ENCODE results near the gene SKAP1.

DNA sequence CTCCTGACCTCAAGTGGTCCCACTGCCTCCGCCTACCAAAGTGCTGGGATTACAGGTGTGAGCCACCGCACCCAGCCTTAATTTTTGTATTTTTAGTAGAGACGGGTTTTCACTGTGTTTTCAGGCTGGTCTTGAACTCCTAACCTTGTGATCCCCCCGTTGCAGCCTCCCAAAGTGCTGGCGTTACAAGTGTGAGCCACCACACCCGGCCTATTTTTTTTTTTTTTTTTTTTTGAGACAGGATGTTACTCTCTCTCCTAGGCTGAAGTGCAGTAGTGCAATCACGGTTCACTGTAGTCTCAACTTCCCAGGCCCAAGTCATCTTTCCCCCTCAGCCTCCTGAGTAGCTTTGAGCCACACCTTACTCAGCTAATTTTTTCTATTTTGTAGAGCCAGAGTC, 325.6 kb downstream of the SKAP1 start:
- TF ChIP-seq, protein P1, sequence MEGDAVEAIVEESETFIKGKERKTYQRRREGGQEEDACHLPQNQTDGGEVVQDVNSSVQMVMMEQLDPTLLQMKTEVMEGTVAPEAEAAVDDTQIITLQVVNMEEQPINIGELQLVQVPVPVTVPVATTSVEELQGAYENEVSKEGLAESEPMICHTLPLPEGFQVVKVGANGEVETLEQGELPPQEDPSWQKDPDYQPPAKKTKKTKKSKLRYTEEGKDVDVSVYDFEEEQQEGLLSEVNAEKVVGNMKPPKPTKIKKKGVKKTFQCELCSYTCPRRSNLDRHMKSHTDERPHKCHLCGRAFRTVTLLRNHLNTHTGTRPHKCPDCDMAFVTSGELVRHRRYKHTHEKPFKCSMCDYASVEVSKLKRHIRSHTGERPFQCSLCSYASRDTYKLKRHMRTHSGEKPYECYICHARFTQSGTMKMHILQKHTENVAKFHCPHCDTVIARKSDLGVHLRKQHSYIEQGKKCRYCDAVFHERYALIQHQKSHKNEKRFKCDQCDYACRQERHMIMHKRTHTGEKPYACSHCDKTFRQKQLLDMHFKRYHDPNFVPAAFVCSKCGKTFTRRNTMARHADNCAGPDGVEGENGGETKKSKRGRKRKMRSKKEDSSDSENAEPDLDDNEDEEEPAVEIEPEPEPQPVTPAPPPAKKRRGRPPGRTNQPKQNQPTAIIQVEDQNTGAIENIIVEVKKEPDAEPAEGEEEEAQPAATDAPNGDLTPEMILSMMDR (conservative IDR thresholded peaks at IDR 0.05; ENCODE audit: low read length): no peak
- no peak for TF ChIP-seq EZH2phosphoT487 (IDR thresholded peaks at IDR 0.05; ENCODE audit: borderline replicate concordance, low read depth, low read length)

Data from OCI-LY7 (cell line).